Tibial nerve (tissue), 4 donors: ENCODE measurements around the gene CD74. TPM values are rescaled to one million over a fixed set of nuclear protein-coding genes. Genes with fewer than 3 reads are reported as not detected.
"Not testable (repeated sequence)": the region's sequence is repeated elsewhere in the genome, so short reads cannot be mapped to it uniquely, and the experiment has no call there.

ENCODE experiments used
- DNase-seq, 2 donors: peaks; one replicate each; pipeline ENCODE4 v3.0.0-alpha.2; 2019; ENCODE audit warnings: low spot score in 2 of 2
- H3K27ac ChIP-seq, 4 donors: fragments of 200-600 bp; sonication (generic) in 3 of 4; one replicate each; pipeline ENCODE4 v1.5.1; 2017 to 2019; ENCODE audit warnings: mild to moderate bottlenecking in 1 of 4
- H3K27me3 ChIP-seq, 2 donors: fragments of 200-600 bp; sonication (generic) in 1 of 2; one replicate each; pipeline versions ENCODE4 v1.5.1 to v1.6.0; 2017 to 2019
- H3K36me3 ChIP-seq, 3 donors: fragments of 200-600 bp; sonication (generic); one replicate each; pipeline ENCODE4 v1.5.1; 2018 to 2019
- H3K4me1 ChIP-seq, 4 donors: fragments of 200-600 bp; sonication (generic) in 3 of 4; one replicate each; pipeline ENCODE4 v1.5.1; 2017 to 2019
- H3K4me3 ChIP-seq, 4 donors: fragments of 200-600 bp; sonication (generic) in 3 of 4; one replicate each; pipeline ENCODE4 v1.5.1; 2017 to 2019; ENCODE audit warnings: mild to moderate bottlenecking in 1 of 4, moderate library complexity in 1 of 4
- H3K9me3 ChIP-seq, 4 donors: fragments of 200-600 bp; sonication (generic) in 3 of 4; one replicate each; pipeline ENCODE4 v1.5.1; 2017 to 2019
- CTCF ChIP-seq, 5 experiments: fragments of 200-600 bp in 3 of 5; fragments of 450-650 bp in 2 of 5; sonication (generic) in 3 of 5; IDR thresholded peaks; one replicate each; pipeline ENCODE4 v1.5.1; 2016 to 2019; ENCODE audit warnings: antibody characterized with exemption in 5 of 5, mild to moderate bottlenecking in 3 of 5, moderate library complexity in 2 of 5
- EP300 ChIP-seq, 2 donors: sonication (generic); formaldehyde crosslinking; IDR thresholded peaks; one replicate each; pipeline ENCODE4 v1.6.1; 2017; ENCODE audit warnings: antibody characterized with exemption in 2 of 2, mild to moderate bottlenecking in 1 of 2
- POLR2A ChIP-seq, 2 donors: fragments of 450-650 bp; IDR thresholded peaks; one replicate each; pipeline ENCODE4 v1.6.1; 2017; ENCODE audit warnings: antibody characterized with exemption in 2 of 2, mild to moderate bottlenecking in 2 of 2, moderate library complexity in 2 of 2
- WGBS, 2 donors: methylation state at CpG; one replicate each; pipeline ENCODE4 v1.1.5; 2018; 5-methylcytosine and 5-hydroxymethylcytosine counted together
- total RNA-seq, 4 donors: library from RNA; depleted of rRNA; stranded (reverse); fragments of >200 nt; gene quantifications; one replicate each; pipeline ENCODE4 v1.1.0, GENCODE V29; 2016

Gene CD74
- total RNA-seq, 4 donors from 2014 or later = 309 to 1,049 (median 557) TPM

- no peak for TF ChIP-seq EP300 (IDR thresholded peaks at IDR 0.05)
- no peak for TF ChIP-seq CTCF (IDR thresholded peaks at IDR 0.05)
- TF ChIP-seq POLR2A (IDR thresholded peaks at IDR 0.05) = no peak
- H3K4me3 ChIP-seq = no peak overlapping the region
- H3K9me3 ChIP-seq = no peaks in the 10 kb centered on the region
- H3K4me1 ChIP-seq = peaks cover 0 to 14% (median 2%) of the 10 kb centered on the region in 4 donors
- 88 to 92% methylated on average over 16 of the region's 16 CpGs for WGBS, 2 donors
- no peak overlapping the region for H3K27ac ChIP-seq
- no peak for DNase-seq
- H3K36me3 ChIP-seq = no peaks in the 10 kb centered on the region
- H3K27me3 ChIP-seq = no peaks in the 10 kb centered on the region
These were observed 45.0 kb upstream of the CD74 start for GRCh38 chr5:150457562-150458240.

GRCh38 chr5:150457121-150457520 lies 44.4 kb upstream of the CD74 start:
- 63 to 64% methylated on average over 6 of the region's 6 CpGs for WGBS, 2 donors
- TF ChIP-seq CTCF (IDR thresholded peaks at IDR 0.05) = no peak
- TF ChIP-seq EP300 (IDR thresholded peaks at IDR 0.05) = no peak
- no peak for TF ChIP-seq POLR2A (IDR thresholded peaks at IDR 0.05)
- Histone ChIP-seq H3K36me3 (no peaks in the 10 kb centered on the region), H3K4me1 (peaks cover 0 to 14% (median 2%) of the 10 kb centered on the region in 4 donors), H3K9me3 (no peaks in the 10 kb centered on the region), H3K27ac (no peak overlapping the region), H3K4me3 (no peak overlapping the region), H3K27me3 (no peaks in the 10 kb centered on the region)
- DNase-seq = no peak

GRCh38 chr5:150454492-150455229 lies 42.0 kb upstream of the CD74 start:
- no peak overlapping the region for H3K27ac ChIP-seq
- no peaks in the 10 kb centered on the region for H3K9me3 ChIP-seq
- no peak overlapping the region for H3K4me3 ChIP-seq
- DNase-seq = no peak
- no peaks in the 10 kb centered on the region for H3K27me3 ChIP-seq
- TF ChIP-seq CTCF (IDR thresholded peaks at IDR 0.05) (no peak), EP300 (IDR thresholded peaks at IDR 0.05) (no peak), POLR2A (IDR thresholded peaks at IDR 0.05) (no peak)
- H3K36me3 ChIP-seq = no peaks in the 10 kb centered on the region
- H3K4me1 ChIP-seq = peaks cover 0 to 12% (median 2%) of the 10 kb centered on the region in 4 donors
- WGBS, 2 donors = 70 to 80% methylated on average over 9 of the region's 9 CpGs

- H3K4me3 ChIP-seq, H3K36me3 ChIP-seq, H3K4me1 ChIP-seq, H3K9me3 ChIP-seq, H3K27ac ChIP-seq, DNase-seq, H3K27me3 ChIP-seq: not testable (repeated sequence)
- 53 to 57% methylated on average over 8 of the region's 8 CpGs for WGBS, 2 donors
These were observed 41.3 kb upstream of the CD74 start for GRCh38 chr5:150454027-150454426.

- Histone ChIP-seq H3K4me1 (peaks cover 0 to 11% (median 8%) of the 10 kb centered on the region in 4 donors), H3K27ac (no peak overlapping the region), H3K27me3 (no peaks in the 10 kb centered on the region), H3K9me3 (no peaks in the 10 kb centered on the region), H3K36me3 (peaks cover 0 to under 1% (median 0%) of the 10 kb centered on the region in 3 donors), H3K4me3 (no peak overlapping the region)
- TF ChIP-seq CTCF (IDR thresholded peaks at IDR 0.05) (no peak), POLR2A (IDR thresholded peaks at IDR 0.05) (no peak), EP300 (IDR thresholded peaks at IDR 0.05) (no peak)
- WGBS, 2 donors = 89 to 94% methylated on average over 4 of the region's 4 CpGs
- no peak for DNase-seq
These were observed 40.2 kb upstream of the CD74 start for GRCh38 chr5:150452914-150453313.
